A673 (cell line): ENCODE data around the gene GPNMB. TPM values are rescaled to one million over a fixed set of nuclear protein-coding genes. Genes with fewer than 3 reads are reported as not detected.

ENCODE experiments used
- BruUV-seq: library from RNA; stranded (reverse); fragments of 400-500 nt; replicated peaks from 2 replicates; lab custom pipeline; 2021; lab: Mats Ljungman, UMichigan
- CTCF ChIA-PET: fragments of 300-600 bp; sonication (Branson Sonifier 250); formaldehyde crosslinking; loops from one replicate; lab custom pipeline; 2022; ENCODE audit warnings: antibody characterized with exemption; lab: Charles Lee
- POLR2A ChIA-PET: fragments of 300-600 bp; sonication (Branson Sonifier 250); formaldehyde crosslinking; loops from one replicate; lab custom pipeline; 2022; ENCODE audit warnings: antibody characterized with exemption; ENCODE audit not compliant: low non-redundant PET; lab: Charles Lee
- DNase-seq: peaks from one replicate; pipeline ENCODE4 v3.0.0-alpha.2; 2015; ENCODE audit warnings: low spot score
- H3K27ac ChIP-seq: fragments of 200-600 bp; sonication (generic); 2 replicates; pipeline ENCODE4 v1.5.1; 2016; ENCODE audit warnings: mixed run types, low read depth, mild to moderate bottlenecking, mixed read lengths, antibody characterized with exemption, low read length; ENCODE audit not compliant: poor library complexity, severe bottlenecking
- H3K27me3 ChIP-seq: fragments of 200-600 bp; sonication (generic); replicated peaks from 2 replicates; pipeline ENCODE4 v1.6.1; 2017; ENCODE audit warnings: mixed run types, low read depth, mild to moderate bottlenecking, mixed read lengths, antibody characterized with exemption, low read length; ENCODE audit not compliant: insufficient read depth, poor library complexity
- H3K36me3 ChIP-seq: fragments of 200-600 bp; sonication (generic); 2 replicates; pipeline ENCODE4 v1.6.1; 2016; ENCODE audit warnings: mixed run types, mild to moderate bottlenecking, mixed read lengths, antibody characterized with exemption, low read length; ENCODE audit not compliant: insufficient read depth, poor library complexity, severe bottlenecking
- H3K4me1 ChIP-seq: fragments of 200-600 bp; sonication (generic); 2 replicates; pipeline ENCODE4 v1.6.1; 2017; ENCODE audit warnings: mixed run types, mild to moderate bottlenecking, mixed read lengths, antibody characterized with exemption, low read length; ENCODE audit not compliant: insufficient read depth, poor library complexity, severe bottlenecking
- H3K4me3 ChIP-seq: fragments of 200-600 bp; sonication (generic); 2 replicates; pipeline ENCODE4 v1.5.1; 2016; ENCODE audit warnings: low read depth, mixed run types, mild to moderate bottlenecking, mixed read lengths, low read length; ENCODE audit not compliant: poor library complexity, severe bottlenecking
- H3K9me3 ChIP-seq: fragments of 200-600 bp; sonication (generic); 2 replicates; pipeline ENCODE4 v1.6.1; 2016; ENCODE audit warnings: mixed run types, low read depth, mild to moderate bottlenecking, mixed read lengths, antibody characterized with exemption, low read length; ENCODE audit not compliant: poor library complexity, severe bottlenecking
- EZH2 ChIP-seq: fragments of 200-600 bp; sonication (generic); IDR thresholded peaks from 2 replicates; pipeline ENCODE4 v1.6.1; 2017; ENCODE audit warnings: borderline replicate concordance, low read depth, mild to moderate bottlenecking, mixed read lengths, antibody characterized with exemption, low read length; ENCODE audit not compliant: poor library complexity, severe bottlenecking
- intact Hi-C: fragments of 100-400 bp; cut with micrococcal nuclease; formaldehyde crosslinking; loops from one replicate; pipeline ENCODE4 v1.10.0; 2022; ENCODE audit not compliant: unreplicated experiment
- total RNA-seq: library from RNA; stranded (reverse); gene quantifications from 2 replicates; pipeline ENCODE4 v1.2.3, GENCODE V29; 2021
- TF ChIP-seq, protein P1 (sequence below): fragments of 300-800, 200-600 bp; sonication (generic); conservative IDR thresholded peaks from 2 replicates; pipeline ENCODE4 v1.5.1; 2017; ENCODE audit warnings: low read depth, mild to moderate bottlenecking, antibody characterized with exemption, low read length, moderate library complexity, mixed read lengths

Gene GPNMB
- total RNA-seq, 1 experiment from 2014 or later: 2.1 TPM

DNA sequence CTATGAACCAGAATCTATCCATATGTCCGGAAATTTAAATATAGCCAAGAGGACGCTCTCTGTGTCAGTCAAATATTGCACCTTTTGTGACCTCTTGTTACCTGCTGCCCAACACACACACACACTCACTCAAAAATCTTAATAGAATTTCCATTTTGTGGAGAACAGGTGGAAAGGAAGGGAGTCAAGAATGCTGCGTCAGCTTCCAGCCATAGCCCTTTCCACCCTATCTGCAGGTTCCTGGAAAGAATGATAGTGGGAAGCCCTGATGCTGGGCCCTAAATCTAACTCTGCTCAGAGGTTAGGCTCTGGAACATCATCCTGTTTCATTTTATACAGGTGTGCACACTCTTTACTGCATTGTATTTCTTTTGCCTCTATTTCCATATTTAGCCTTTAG lies 9.6 kb upstream of the GPNMB start:
- CTCF ChIA-PET: no interaction called here
- intact Hi-C loops: no loop called here

DNA sequence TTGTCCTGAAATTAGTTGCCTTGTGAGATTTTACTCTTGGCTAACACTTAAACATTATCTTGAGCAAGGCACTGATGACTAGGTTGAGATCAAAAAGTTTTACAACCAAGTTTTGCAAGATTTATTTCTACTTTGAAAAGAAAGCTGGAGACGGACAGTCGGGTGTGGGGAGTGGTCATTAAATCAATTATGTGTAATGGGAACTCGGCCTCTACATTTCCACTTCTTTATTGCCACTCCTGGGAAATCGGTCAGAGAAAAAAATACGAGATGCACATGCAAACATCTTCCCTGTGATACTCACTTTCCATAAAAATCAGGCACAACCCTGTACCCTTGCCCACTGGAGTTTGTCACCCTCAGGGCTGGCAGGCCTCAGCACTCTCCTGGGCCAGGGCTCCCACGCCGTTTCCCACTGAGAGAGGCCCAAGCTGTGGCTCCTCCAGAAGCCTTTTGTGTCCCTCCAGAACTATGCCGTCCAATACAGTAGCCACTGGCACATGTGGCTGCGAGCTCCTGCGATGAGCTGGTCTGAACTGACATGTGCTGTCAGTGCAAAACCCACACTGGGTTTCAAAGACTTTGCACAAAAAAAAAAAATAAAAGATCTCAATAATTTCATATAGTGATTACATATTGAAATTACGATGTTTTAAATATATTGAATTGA lies 7.5 kb upstream of the GPNMB start:
- Histone ChIP-seq H3K4me3 (no peak overlapping the region), H3K27me3 (no peaks in the 10 kb centered on the region), H3K9me3 (no peaks in the 10 kb centered on the region), H3K36me3 (no peaks in the 10 kb centered on the region), H3K27ac (no peak overlapping the region), H3K4me1 (no peaks in the 10 kb centered on the region)
- POLR2A ChIA-PET: no interaction called here
- DNase-seq: no peak
- CTCF ChIA-PET: no interaction called here
- TF ChIP-seq, protein P1, sequence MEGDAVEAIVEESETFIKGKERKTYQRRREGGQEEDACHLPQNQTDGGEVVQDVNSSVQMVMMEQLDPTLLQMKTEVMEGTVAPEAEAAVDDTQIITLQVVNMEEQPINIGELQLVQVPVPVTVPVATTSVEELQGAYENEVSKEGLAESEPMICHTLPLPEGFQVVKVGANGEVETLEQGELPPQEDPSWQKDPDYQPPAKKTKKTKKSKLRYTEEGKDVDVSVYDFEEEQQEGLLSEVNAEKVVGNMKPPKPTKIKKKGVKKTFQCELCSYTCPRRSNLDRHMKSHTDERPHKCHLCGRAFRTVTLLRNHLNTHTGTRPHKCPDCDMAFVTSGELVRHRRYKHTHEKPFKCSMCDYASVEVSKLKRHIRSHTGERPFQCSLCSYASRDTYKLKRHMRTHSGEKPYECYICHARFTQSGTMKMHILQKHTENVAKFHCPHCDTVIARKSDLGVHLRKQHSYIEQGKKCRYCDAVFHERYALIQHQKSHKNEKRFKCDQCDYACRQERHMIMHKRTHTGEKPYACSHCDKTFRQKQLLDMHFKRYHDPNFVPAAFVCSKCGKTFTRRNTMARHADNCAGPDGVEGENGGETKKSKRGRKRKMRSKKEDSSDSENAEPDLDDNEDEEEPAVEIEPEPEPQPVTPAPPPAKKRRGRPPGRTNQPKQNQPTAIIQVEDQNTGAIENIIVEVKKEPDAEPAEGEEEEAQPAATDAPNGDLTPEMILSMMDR: no peak
- no peak for TF ChIP-seq EZH2
- no TSS peak for BruUV-seq
- intact Hi-C loops: no loop called here

More for the DNA sequence above, 9.6 kb upstream of the GPNMB start:
- TF ChIP-seq EZH2: no peak
- TF ChIP-seq, protein P1: no peak
- no TSS peak for BruUV-seq
- POLR2A ChIA-PET: no interaction called here
- no peaks in the 10 kb centered on the region for H3K9me3 ChIP-seq
- no peak for DNase-seq
- no peaks in the 10 kb centered on the region for H3K27me3 ChIP-seq
- no peaks in the 10 kb centered on the region for H3K36me3 ChIP-seq
- no peak overlapping the region for H3K27ac ChIP-seq
- no peak overlapping the region for H3K4me3 ChIP-seq
- no peaks in the 10 kb centered on the region for H3K4me1 ChIP-seq

DNA sequence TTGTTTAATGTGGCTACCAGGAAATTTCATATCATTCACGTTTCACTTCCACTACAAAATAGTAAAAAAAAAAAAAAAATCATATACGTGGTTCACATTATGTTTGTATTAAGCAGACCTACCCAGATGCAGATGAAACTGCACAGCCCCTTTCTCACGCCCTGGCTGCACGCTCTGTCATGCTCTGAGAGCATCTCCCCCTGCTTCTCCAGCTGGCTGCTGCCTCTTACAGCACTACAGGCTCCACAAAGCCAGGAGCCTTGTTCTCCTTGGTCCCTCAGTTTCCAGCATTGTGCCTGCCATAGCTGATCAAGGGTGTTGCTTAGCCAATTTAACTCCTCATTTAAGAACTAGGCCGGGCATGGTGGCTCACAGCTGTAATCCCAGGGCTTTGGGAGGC lies 6.9 kb upstream of the GPNMB start:
- no TSS peak for BruUV-seq
- TF ChIP-seq EZH2: no peak
- TF ChIP-seq, protein P1: no peak
- no peak overlapping the region for H3K27ac ChIP-seq
- DNase-seq: no peak
- ChIA-PET POLR2A (no interaction called here), CTCF (no interaction called here)
- H3K4me3 ChIP-seq: no peak overlapping the region
- intact Hi-C loops: no loop called here
- no peaks in the 10 kb centered on the region for H3K9me3 ChIP-seq
- no peaks in the 10 kb centered on the region for H3K4me1 ChIP-seq
- no peaks in the 10 kb centered on the region for H3K36me3 ChIP-seq
- no peaks in the 10 kb centered on the region for H3K27me3 ChIP-seq
